ENCODE results near the gene ZNF668.

- TF ChIP-seq, protein P1, sequence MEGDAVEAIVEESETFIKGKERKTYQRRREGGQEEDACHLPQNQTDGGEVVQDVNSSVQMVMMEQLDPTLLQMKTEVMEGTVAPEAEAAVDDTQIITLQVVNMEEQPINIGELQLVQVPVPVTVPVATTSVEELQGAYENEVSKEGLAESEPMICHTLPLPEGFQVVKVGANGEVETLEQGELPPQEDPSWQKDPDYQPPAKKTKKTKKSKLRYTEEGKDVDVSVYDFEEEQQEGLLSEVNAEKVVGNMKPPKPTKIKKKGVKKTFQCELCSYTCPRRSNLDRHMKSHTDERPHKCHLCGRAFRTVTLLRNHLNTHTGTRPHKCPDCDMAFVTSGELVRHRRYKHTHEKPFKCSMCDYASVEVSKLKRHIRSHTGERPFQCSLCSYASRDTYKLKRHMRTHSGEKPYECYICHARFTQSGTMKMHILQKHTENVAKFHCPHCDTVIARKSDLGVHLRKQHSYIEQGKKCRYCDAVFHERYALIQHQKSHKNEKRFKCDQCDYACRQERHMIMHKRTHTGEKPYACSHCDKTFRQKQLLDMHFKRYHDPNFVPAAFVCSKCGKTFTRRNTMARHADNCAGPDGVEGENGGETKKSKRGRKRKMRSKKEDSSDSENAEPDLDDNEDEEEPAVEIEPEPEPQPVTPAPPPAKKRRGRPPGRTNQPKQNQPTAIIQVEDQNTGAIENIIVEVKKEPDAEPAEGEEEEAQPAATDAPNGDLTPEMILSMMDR (IDR thresholded peaks at IDR 0.05) = no peak
- no peak for TF ChIP-seq POLR2A (IDR thresholded peaks at IDR 0.05; ENCODE audit: low read depth)
- no peak for TF ChIP-seq POLR2AphosphoS5 (IDR thresholded peaks at IDR 0.05)
- no peak for TF ChIP-seq EP300 (IDR thresholded peaks at IDR 0.05)
Observed at GRCh38 chr16:31109622-31110021, 35.6 kb upstream of the ZNF668 start.
